NCI-H82 treated with DMSO at 0.1 percent for 48 hours (cell line): ENCODE results near the gene HLCS.

Source experiments
- DNase-seq: peaks from one replicate; lab custom pipeline; 2025; ENCODE audit not compliant: unreplicated experiment; lab: John Stamatoyannopoulos, UW

The HLCS gene

GRCh38 chr21:36915696-36916245 lies 50.7 kb downstream of the HLCS start:
- no peak for DNase-seq

DNA sequence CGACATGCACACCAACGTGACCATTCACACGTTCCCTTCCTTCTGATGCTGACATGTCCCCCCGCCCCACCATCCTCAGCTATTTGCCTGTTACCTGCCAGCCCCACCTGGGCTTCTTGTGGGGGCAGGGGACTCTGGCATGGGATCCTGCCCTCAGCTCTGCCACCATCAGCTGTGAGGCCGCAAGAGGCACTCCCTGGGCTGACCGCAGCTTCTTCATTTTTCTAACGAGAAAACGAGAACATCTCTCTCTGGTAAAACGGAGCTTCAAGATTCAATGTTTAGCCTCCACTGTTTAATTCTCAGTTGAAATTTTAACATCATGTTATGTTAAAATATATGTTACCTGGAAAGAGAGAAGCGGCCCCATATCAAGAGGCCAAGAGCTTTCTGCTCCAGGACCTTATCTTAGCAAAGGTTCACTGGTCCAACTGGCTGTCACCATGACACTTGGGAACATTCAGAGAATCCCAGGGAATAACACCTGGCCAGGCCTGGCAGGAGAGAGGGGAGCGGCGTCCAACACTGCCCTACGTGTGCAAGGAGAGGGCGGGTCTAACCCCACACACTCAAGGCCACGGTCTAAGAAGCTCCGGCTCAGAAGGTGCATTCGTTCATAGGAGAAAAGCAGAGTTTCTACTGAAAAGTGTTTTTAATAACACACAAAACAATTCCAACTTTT lies 51.3 kb downstream of the HLCS start:
- no peak for DNase-seq

DNA sequence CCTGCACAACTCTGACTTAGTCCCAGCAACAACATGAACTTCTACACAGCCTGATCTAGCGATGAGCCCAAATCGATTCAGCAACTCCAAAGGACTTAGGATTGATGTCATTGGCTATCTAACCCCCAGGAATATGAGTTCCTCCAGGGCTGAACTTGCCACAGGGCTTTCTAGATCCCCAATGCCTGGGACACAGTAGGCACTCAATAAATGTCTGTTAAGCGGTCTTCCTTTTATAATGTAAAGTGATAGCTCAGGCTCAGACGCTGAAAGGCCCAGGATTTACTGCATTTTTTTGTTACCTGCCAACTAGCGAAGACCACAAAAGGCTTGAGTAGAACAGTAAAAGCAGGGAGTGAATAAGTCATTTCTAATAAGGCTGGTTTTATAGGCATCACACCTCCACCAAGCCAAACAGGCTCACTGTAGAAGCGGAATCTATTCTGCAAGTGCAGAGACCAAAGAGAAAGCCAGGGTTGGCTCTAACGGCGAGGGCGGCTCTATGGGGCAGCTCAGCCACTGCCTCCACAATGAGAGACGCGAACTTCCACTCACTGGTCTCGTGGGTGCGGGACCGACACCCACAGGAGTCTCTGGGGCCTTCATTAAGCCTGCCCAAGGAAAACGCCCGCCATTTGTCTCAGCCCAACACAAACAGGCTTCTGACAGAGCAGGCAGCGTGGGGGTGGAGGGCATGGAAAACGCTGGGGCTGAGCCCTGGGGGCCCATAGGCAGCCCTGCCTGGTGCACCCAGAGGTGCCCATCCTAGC lies 52.0 kb downstream of the HLCS start:
- DNase-seq, result no peak

DNA sequence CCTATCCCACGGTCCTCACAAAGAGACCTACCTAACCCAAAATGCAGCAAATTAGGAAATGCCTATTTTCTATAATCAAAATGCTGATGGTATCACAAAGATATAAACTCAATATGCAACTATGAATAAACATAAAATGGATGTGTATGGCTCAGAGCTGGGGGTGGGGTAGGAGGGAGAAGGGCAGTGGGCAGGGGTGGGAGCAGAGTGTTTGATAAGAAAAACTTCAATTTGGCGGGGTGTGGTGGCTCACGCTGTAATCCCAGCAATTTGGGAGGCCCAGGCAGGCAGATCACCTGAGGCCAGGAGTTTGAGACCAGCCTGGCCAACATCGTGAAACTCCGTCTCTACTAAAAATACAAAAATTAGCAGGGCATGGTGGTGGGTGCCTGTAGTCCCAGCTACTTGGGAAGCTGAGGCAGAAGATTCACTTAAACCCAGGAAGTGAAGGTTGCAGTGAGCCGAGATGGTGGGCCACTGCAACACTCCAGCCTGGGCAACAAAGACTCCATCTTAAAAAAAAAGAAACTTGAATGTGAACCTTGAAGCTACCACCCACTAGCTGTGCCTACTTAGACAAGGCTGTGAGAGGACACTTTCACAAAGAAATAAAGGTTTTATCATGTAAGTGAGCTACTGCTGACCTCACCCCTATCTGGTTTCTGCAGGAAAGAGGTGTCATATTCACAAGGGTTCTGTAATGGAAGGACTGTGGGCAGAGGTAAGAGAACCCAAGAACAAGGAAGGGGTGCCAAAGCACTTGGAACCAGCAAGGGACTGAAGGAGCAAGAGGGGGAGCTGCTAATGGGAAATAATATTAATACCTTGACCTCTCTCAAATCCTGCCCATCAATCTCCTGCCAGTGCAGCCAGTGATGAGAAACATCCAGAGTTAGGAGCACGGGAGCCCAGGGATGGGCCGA lies 53.0 kb downstream of the HLCS start:
- DNase-seq, result no peak

- DNase-seq, result no peak
These were observed 55.7 kb downstream of the HLCS start for GRCh38 chr21:36910581-36911307.

DNA sequence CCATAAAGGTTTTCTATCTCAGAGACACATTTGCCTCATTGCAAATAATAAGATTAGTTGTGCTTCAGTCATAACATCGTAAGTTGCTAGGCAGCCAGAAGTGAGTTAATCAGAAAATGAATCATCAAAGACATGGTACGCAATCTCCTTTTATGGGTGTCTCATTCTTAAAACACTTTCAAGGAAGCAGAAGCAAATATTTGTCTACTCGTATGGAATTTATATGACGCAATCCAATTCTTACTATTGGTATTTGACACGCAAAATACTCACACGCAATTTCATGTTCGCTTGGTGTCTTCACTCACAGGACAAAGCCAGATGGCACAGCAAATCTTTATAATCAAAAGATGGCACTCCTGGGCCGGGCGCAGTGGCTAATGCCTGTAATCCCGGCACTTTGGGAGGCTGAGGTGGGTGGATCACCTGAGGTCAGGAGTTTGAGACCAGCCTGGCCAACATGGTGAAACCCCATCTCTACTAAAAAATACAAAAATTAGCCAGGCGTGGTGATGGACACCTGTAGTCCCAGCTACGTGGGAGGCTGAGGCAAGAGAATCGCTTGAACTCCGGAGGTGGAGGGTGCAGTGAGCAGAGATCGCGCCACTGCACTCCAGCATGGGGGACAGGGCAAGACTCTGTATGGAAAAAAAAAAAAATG lies 56.4 kb downstream of the HLCS start:
- peak; percentile 7 for DNase-seq

DNA sequence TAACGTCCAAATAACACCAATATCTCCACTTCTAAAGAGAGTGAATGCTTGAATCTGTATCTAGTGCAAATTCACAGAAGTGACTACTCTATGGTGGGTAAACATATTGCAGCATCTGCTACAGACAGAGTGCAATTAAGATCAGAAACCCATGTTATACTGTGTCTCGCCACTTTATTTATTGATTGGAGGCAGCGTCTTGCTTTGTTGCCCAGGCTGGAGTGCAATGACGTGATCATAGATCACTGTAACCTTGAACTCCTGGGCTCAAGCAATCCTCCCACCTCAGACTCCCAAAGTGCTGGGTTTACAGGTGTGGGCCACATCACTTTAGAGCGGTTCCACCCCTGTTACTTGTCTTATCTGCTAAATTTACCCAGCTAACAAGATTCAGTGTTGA lies 57.0 kb downstream of the HLCS start:
- DNase-seq, result no peak

- no peak for DNase-seq
These were observed 58.1 kb downstream of the HLCS start for GRCh38 chr21:36908260-36908908.

GRCh38 chr21:36904093-36904666 lies 62.3 kb downstream of the HLCS start:
- DNase-seq, result no peak

DNA sequence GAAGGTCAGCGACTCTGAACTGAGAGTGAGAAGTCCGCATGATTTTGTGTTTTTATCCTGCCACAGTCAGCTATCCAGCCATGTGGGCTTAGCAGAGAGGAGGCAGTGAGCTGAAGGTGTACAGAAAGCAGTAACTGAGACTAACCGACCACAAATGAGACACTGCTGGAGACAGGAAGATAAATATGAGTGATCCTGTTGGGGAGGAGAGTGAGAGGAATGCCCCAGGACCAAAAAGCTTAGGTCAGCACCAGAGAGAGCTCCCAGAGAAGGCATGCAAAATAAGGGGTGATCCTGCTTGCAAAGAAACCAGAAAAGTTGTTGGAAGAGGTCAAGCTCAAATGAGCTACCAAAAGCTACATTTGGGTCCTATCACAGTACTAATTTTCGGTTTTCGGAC lies 63.7 kb downstream of the HLCS start:
- no peak for DNase-seq

GRCh38 chr21:36902331-36902730 lies 64.1 kb downstream of the HLCS start:
- DNase-seq, result no peak

DNA sequence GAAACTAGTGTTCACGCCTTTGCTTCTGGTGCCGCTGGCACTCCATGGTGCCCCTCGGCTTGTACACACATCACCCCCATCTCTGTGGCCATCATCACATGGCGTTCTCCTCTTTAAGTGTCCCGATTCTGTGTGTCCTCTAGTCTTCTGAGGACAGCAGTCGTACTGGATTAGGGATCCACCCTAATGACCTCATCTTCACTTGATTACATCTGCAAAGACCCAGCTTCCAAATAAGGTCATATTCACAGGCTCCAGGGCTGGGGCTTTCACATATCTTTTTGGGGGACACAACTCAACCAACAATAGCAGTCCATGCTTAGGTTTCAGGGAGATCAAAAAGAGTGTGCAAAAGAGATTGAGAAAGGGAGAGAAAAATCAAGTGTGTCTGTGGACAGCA lies 64.9 kb downstream of the HLCS start:
- DNase-seq, result no peak

GRCh38 chr21:36893581-36893980 lies 72.9 kb downstream of the HLCS start:
- no peak for DNase-seq

DNA sequence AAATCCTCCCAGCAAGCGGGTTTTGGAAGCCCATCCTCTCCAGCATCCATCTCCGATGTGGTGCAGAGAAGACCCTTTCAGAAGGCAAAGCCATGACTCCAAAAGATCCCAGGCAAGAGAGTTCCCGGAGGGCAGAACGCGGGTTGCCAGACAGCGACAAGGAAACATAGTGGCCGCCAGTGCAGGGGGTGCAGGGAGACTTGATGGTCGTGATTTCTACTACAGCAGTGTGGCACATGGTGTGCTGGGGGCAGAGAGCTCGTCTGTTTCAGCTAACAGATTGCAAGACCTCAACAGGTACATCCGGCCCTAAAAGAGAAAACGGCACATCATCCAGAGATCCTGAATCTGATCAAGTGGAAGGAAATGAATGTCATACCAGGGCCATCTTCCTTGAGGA lies 74.3 kb downstream of the HLCS start:
- DNase-seq, result no peak

- no peak for DNase-seq
These were observed 74.8 kb downstream of the HLCS start for GRCh38 chr21:36891692-36892091.

DNA sequence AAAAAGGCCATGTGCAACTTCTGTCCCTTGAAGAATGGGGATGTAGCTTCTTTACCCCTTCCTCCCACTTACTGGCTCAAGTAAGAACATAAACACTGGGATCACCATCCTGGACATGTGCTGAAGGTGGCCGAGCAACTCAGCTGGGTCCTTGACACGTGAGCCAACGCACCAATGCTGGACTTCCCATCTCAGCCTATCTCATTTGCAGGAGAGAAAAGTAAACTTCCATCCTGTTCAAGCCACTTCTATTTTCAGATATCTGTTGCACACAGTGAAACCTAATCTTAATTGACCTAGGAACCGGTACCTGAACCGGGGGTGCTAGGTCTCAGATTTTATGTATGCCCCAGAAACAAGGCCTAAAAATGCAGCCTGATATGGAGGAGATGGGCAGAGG lies 75.3 kb downstream of the HLCS start:
- DNase-seq, result no peak

GRCh38 chr21:36890086-36890485 lies 76.4 kb downstream of the HLCS start:
- DNase-seq, result no peak

- peak; percentile 92 for DNase-seq
These were observed 77.1 kb downstream of the HLCS start for GRCh38 chr21:36889401-36889800.

DNA sequence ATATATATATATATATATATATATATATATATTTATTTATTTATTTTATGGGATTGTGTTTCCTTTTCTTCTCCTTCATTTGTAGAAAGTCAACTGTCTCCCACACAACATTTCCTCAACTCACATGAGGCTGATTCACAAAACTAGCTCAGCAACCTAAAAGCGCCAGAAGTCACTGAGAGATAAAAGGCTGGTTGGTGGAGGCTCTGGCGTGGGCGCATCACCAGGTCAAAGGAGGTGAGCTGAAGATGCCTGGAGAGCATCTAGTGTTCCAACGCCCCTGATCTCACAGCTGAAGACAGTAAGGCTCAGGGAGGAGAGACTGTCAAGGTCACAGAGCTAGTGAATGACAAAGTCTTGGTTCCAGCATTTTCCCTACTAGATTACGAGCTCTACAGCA lies 78.0 kb downstream of the HLCS start:
- no peak for DNase-seq
